Activated T-cell treated with anti-CD3 and anti-CD28 coated beads for 48 hours (primary cell): ENCODE measurements around the gene ISOC1.

Experiments
- DNase-seq: peaks from one replicate; pipeline ENCODE4 v3.0.0-alpha.2; 2020; ENCODE audit warnings: low read depth

ISOC1 gene

DNA sequence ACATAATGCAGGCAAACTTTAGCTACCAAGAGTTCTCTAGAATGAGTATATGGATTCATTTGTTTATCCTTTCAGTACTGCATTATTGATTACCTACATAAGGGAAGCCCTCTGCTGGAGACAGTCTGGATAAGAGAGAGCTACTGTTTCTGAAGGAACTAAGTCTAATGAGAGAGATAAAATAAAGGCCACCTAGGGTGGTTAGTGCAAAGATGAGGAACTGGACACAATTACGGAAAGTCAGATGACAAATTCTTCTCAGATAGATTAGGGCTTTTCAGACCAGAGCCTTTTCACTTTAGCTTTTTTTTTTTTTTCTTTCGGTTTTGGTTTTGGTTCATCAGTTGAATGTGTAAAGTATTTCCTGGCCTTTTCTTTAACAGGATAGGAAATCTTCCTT, 31.3 kb downstream of the ISOC1 start:
- no peak for DNase-seq

DNA sequence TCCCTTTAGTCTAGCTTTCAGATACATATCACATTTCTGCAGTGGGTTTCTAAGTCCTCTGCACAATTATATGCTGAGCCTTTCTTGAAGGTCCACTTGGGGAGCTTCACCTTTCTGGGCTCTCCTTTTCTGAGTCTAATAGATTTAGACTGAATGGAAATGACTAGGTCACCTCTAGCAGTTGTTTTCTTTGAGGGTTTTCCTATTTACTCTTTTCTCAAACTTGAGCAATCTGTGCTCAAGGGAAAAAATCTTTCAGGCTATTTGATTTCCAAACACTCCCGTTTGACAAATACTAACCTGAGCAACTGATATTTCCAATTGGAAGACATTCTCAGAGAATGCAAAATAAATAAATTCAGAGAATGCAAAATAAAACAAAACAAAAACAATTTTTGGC, 39.0 kb downstream of the ISOC1 start:
- DNase-seq, result no peak

DNA sequence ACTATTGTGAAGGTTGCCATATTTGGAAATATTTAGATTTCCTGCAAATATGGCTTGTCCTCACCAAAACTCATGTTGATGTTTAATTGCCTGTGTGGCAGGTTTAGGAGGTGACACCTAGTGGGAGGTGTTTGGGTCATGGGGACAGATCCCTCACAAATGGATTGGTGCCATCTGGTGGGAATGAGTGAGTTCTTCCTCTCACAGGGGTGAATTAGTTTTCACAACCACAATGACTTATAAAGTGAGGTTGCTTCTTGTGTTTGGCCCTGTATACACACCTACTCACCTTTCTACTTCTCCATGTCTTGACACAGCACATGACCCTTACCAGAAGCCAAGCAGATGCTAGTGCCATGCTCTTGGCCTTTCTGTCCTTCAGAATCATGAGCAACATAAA, 41.1 kb downstream of the ISOC1 start:
- DNase-seq, result no peak

DNA sequence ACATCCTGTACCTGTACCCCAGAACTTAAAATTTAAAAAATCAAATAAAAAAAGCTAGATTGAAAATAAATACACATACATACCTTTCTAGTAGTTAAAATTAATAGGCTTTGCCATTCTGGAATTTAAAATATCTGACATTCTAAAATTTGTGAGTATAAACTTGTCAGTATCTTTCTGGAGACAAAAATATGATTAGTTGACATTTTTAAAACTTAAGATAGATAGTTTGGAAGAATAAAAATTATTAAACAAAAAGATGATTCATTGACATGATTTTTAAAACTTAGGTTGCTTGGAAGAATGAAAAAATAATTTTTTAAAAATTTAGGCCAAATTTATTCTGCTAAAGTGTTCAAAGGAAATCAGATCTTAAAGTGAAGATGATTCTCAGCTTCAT, 43.1 kb downstream of the ISOC1 start:
- DNase-seq, result no peak

DNA sequence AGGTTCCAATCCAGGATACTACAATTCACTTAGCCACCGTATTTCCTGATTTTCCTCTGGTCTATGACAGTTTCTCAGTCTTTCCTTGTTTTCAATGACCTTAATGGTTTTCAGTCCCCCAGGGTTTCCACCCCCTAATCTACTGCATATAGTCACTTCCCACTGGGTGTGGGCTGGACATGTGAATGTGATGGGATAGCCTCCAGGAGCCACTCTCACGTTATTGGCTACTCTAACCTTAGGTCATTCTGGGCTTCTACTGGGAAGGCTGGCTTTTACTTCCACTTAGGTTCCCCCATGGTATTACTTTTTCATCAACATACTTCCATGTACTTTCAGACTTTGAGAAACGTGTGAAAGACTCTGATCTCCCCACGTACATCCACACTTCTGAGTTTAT, 46.5 kb downstream of the ISOC1 start:
- no peak for DNase-seq

DNA sequence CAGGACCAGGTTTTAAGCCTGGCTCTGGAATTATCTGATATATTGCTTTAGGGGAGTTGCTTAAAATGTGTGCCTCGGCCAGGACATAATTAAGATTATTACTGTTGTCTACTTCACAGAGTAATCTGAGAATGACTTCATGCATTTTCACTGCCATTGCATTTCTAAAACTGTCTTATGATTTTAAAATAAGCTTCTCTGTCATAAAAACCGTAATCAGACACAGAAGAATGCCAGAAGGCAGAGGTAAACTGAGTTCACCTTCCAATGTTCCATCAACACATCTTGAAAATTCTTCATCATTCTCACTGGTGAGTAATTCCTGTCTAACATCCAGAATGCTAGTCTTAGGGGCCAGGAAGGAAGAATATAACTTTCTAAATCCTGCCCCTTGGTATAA, 47.1 kb downstream of the ISOC1 start:
- DNase-seq, result no peak

DNA sequence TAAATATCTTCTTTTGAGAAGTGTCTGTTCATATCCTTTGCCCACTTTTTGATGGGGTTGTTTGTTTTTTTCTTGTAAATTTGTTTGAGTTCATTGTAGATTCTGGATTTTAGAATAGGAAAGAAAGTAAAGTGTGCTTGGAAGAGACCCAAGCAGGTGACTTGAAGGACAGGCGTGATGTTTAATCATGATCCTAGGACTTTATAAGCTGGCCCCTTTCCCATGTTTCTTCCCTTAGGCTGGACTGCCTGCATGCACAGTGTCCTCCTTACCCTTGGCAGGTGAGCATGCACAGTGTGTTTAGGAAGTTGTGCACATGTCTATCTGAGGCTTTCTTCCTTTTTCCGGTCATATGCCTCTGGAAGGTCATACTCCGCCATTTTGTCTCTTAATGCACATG, 61.3 kb downstream of the ISOC1 start:
- DNase-seq, result no peak

DNA sequence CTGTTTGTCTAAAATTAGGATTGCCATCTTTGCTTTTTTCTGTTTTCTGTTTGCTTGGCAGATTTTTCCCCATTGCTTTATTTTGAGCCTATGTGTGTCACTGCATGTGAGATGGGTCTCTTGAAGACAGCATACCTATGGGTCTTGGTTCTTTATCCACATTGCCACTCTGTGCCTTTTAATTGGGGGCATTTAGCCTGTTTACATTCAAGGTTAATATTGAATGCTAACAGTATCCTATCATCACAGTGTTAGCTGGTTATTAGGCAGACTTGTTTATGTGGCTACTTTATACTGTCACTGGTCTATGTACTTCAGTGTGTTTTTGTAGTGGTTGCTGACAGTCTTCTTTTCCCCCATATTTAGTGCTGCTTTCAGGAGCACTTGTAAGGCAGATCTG, 67.3 kb downstream of the ISOC1 start:
- DNase-seq, result no peak
